Liver (tissue), 9 donors: ENCODE measurements around the gene CCL27. TPM values are rescaled to one million over a fixed set of nuclear protein-coding genes. Genes with fewer than 3 reads are reported as not detected.

Experiments used
- DNase-seq: peaks from one replicate; pipeline ENCODE4 v3.0.0-alpha.2; 2017; ENCODE audit warnings: low spot score
- H3K27ac ChIP-seq, 2 donors: one replicate each; pipeline ENCODE4 v1.7.0; 2013; ENCODE audit warnings: inconsistent platforms in 2 of 2, low read length in 2 of 2, control low read depth in 1 of 2, low read depth in 1 of 2, mild to moderate bottlenecking in 1 of 2
- H3K27me3 ChIP-seq, 4 donors: one replicate each; pipeline versions ENCODE4 v1.6.1 to v1.7.0; 2013; ENCODE audit warnings: low read length in 3 of 4, inconsistent platforms in 1 of 4, mild to moderate bottlenecking in 1 of 4, moderate library complexity in 1 of 4; ENCODE audit not compliant: control insufficient read depth in 4 of 4, insufficient read depth in 4 of 4
- H3K36me3 ChIP-seq, 4 donors: one replicate each; pipeline versions ENCODE4 v1.6.1 to v1.7.0; 2013; ENCODE audit warnings: low read length in 3 of 4, mild to moderate bottlenecking in 3 of 4, low read depth in 1 of 4, moderate library complexity in 1 of 4; ENCODE audit not compliant: control insufficient read depth in 4 of 4, insufficient read depth in 3 of 4
- H3K4me1 ChIP-seq, 4 donors: one replicate each; pipeline versions ENCODE4 v1.6.1 to v1.7.0; 2013; ENCODE audit warnings: low read length in 3 of 4, mild to moderate bottlenecking in 3 of 4, moderate library complexity in 1 of 4; ENCODE audit not compliant: control insufficient read depth in 4 of 4, insufficient read depth in 4 of 4
- H3K4me3 ChIP-seq, 3 donors: one replicate each; pipeline versions ENCODE4 v1.6.1 to v1.7.0; 2013; ENCODE audit warnings: low read length in 3 of 3, control low read depth in 1 of 3, low read depth in 1 of 3, mild to moderate bottlenecking in 1 of 3
- H3K9ac ChIP-seq, 2 donors: one replicate each; pipeline ENCODE4 v1.7.0; 2013; ENCODE audit warnings: low read length in 2 of 2, mild to moderate bottlenecking in 2 of 2, moderate library complexity in 2 of 2, control low read depth in 1 of 2, low read depth in 1 of 2
- H3K9me3 ChIP-seq, 4 donors: one replicate each; pipeline versions ENCODE4 v1.6.1 to v1.7.0; 2013; ENCODE audit warnings: low read length in 3 of 4; ENCODE audit not compliant: control insufficient read depth in 4 of 4
- ATF3 ChIP-seq: IDR thresholded peaks from 2 replicates; pipeline ENCODE4 v1.6.1; 2016; ENCODE audit warnings: antibody characterized with exemption
- CTCF ChIP-seq: fragments of 150-350 bp; IDR thresholded peaks from 2 replicates; pipeline ENCODE4 v1.5.1; 2017; ENCODE audit warnings: improper control_type of control experiment, low read depth, low read length; ENCODE audit not compliant: missing input control
- EGR1 ChIP-seq, 2 donors: IDR thresholded peaks; 2 replicates each; pipeline ENCODE4 v1.6.1; 2016 to 2018; ENCODE audit warnings: antibody characterized with exemption in 2 of 2, low read depth in 2 of 2
- FOXA1 ChIP-seq: IDR thresholded peaks from 2 replicates; pipeline ENCODE4 v1.6.1; 2016; ENCODE audit warnings: antibody characterized with exemption
- FOXA2 ChIP-seq: IDR thresholded peaks from 2 replicates; pipeline ENCODE4 v1.6.1; 2016; ENCODE audit warnings: antibody characterized with exemption
- GABPA ChIP-seq, 2 donors: IDR thresholded peaks in 1 of 2; conservative IDR thresholded peaks in 1 of 2; 2 replicates each; pipeline ENCODE4 v1.6.1; 2016; ENCODE audit warnings: antibody characterized with exemption in 2 of 2, mild to moderate bottlenecking in 1 of 2, moderate library complexity in 1 of 2
- HNF4A ChIP-seq, 2 donors: conservative IDR thresholded peaks; 2 replicates each; pipeline ENCODE4 v1.6.1; 2016; ENCODE audit warnings: antibody characterized with exemption in 2 of 2, mild to moderate bottlenecking in 2 of 2
- HNF4G ChIP-seq: IDR thresholded peaks from 2 replicates; pipeline ENCODE4 v1.6.1; 2016; ENCODE audit warnings: antibody characterized with exemption
- JUND ChIP-seq, 2 donors: IDR thresholded peaks; 2 replicates each; pipeline ENCODE4 v1.6.1; 2016; ENCODE audit warnings: antibody characterized with exemption in 2 of 2
- MAX ChIP-seq: IDR thresholded peaks from 2 replicates; pipeline ENCODE4 v1.6.1; 2016; ENCODE audit warnings: antibody characterized with exemption
- NR2F2 ChIP-seq: IDR thresholded peaks from 2 replicates; pipeline ENCODE4 v1.6.1; 2016; ENCODE audit warnings: antibody characterized with exemption
- RAD21 ChIP-seq, 2 donors: IDR thresholded peaks; 2 replicates each; pipeline ENCODE4 v1.6.1; 2016; ENCODE audit warnings: antibody characterized with exemption in 2 of 2, mild to moderate bottlenecking in 2 of 2
- REST ChIP-seq: IDR thresholded peaks from 2 replicates; pipeline ENCODE4 v1.6.1; 2016; ENCODE audit warnings: antibody characterized with exemption, mild to moderate bottlenecking
- RXRA ChIP-seq, 2 donors: IDR thresholded peaks; 2 replicates each; pipeline ENCODE4 v1.6.1; 2017 to 2018; ENCODE audit warnings: antibody characterized with exemption in 2 of 2, mild to moderate bottlenecking in 1 of 2
- SP1 ChIP-seq: IDR thresholded peaks from 2 replicates; pipeline ENCODE4 v1.6.1; 2018; ENCODE audit warnings: antibody characterized with exemption, mild to moderate bottlenecking
- TAF1 ChIP-seq: conservative IDR thresholded peaks from 2 replicates; pipeline ENCODE4 v1.6.1; 2016; ENCODE audit warnings: antibody characterized with exemption, mild to moderate bottlenecking
- YY1 ChIP-seq: IDR thresholded peaks from 2 replicates; pipeline ENCODE4 v1.6.1; 2016; ENCODE audit warnings: antibody characterized with exemption, mild to moderate bottlenecking
- ZBTB33 ChIP-seq: IDR thresholded peaks from 2 replicates; pipeline ENCODE4 v1.6.1; 2016; ENCODE audit warnings: antibody characterized with exemption
- WGBS: extraction: QIAGEN DNeasy Blood & Tissue Kit; methylation state at CpG from one replicate; pipeline ENCODE4 v1.1.7; 2013; 5-methylcytosine and 5-hydroxymethylcytosine counted together
- polyA plus RNA-seq, 2 donors: library from polyadenylated mRNA; stranded (reverse) in 1 of 2; unstranded in 1 of 2; fragments of 200-250 nt in 1 of 2; fragments of >200 nt in 1 of 2; fragmentation: Nextera tagmentation in 1 of 2; extraction: Ambion mirVana in 1 of 2; gene quantifications; one replicate each; pipeline versions ENCODE4 v1.2.1 to v1.2.3, GENCODE V29; 2013 to 2015
- total RNA-seq, 2 donors: library from RNA; depleted of rRNA; stranded (reverse); fragments of >200 nt; gene quantifications; one replicate each; pipeline ENCODE4 v1.2.3, GENCODE V29; 2014
- donor health status: healthy.
- donor health status: healthy.
- donor health status: healthy.
- donor health status: healthy.
- donor health status: healthy.

CCL27 gene
- total and polyA plus RNA-seq, 4 donors: not detected

GRCh38 chr9:34647084-34647403 lies 15.4 kb downstream of the CCL27 start:
- Histone ChIP-seq H3K9ac (peak overlapping the region; percentile 82 to 93), H3K36me3 (peaks cover 0 to 15% (median 10%) of the 10 kb centered on the region in 4 donors), H3K9me3 (no peaks in the 10 kb centered on the region), H3K27ac (peak overlapping the region; percentile 86 to 94), H3K4me3 (peak overlapping the region; percentile 61 to 88 (median 78)), H3K27me3 (no peaks in the 10 kb centered on the region), H3K4me1 (peaks cover 14 to 82% (median 73%) of the 10 kb centered on the region in 4 donors)
- WGBS: under 1% methylated on average over 8 of the region's 8 CpGs
- TF ChIP-seq HNF4A (conservative IDR thresholded peaks at IDR 0.05) (no peak), RAD21 (IDR thresholded peaks at IDR 0.05) (no peak), ATF3 (no peak), FOXA2 (no peak), CTCF (no peak), TAF1 (no peak), YY1 (no peak), GABPA (IDR thresholded peaks at IDR 0.05 in 1 of 2, conservative IDR thresholded peaks at IDR 0.05 in 1 of 2) (no peak), FOXA1 (no peak), SP1 (no peak), REST (no peak), RXRA (IDR thresholded peaks at IDR 0.05) (no peak), MAX (no peak), HNF4G (no peak), ZBTB33 (no peak), EGR1 (IDR thresholded peaks at IDR 0.05; ENCODE audit: low read depth in 2 of 2) (no peak), JUND (IDR thresholded peaks at IDR 0.05) (no peak), NR2F2 (no peak)
- no peak for DNase-seq
